ENCODE measurements around the gene MAP1B. TPM values are rescaled to one million over a fixed set of nuclear protein-coding genes. Genes with fewer than 3 reads are reported as not detected.

The MAP1B gene
- total and polyA plus RNA-seq, 2 of the 4 experiments (the other 2 are of a cell fraction) = 41.1 to 183 TPM

- ChIA-PET CTCF (interaction anchor here (1.1 kb wide), 1 partner anchor 109 kb away, joined by 4 read pairs; no protein-coding TSS in a partner anchor), POLR2A (ENCODE audit: unreplicated experiment) (no interaction called here)
- Histone ChIP-seq H2AK9ac (replicated peaks; ENCODE audit: low read depth, low read length, poor library complexity) (no peak overlapping the region), H4K91ac (ENCODE audit: insufficient read depth, low read depth, low read length) (no peak overlapping the region), H3K4me3 (ENCODE audit: insufficient read depth, low read depth, low read length) (no peak overlapping the region), H3K18ac (ENCODE audit: low read depth, low read length) (no peak overlapping the region), H2BK5ac (ENCODE audit: low read depth, low read length, poor library complexity, severe bottlenecking) (no peak overlapping the region), H3K56ac (ENCODE audit: extremely low read depth, insufficient read depth, low read length) (no peak overlapping the region), H2BK15ac (ENCODE audit: low read depth, low read length) (no peak overlapping the region), H3K9ac (ENCODE audit: low read depth, low read length) (no peak overlapping the region), H3K9me3 (ENCODE audit: control insufficient read depth, insufficient read depth, low read length) (no peaks in the 10 kb centered on the region), H3K4ac (ENCODE audit: low read depth, low read length) (no peak overlapping the region), H3K23ac (ENCODE audit: low read depth, low read length) (no peak overlapping the region), H2BK120ac (ENCODE audit: low read depth, low read length) (no peak overlapping the region), H3K36me3 (ENCODE audit: control insufficient read depth, insufficient read depth, low read length) (no peaks in the 10 kb centered on the region; the same call in 1 of the 2 replicates), H4K8ac (ENCODE audit: low read depth in 2 of 2, low read length in 2 of 2) (no peak overlapping the region), H3K14ac (replicated peaks; ENCODE audit: low read depth, low read length) (no peak overlapping the region), H2AK5ac (ENCODE audit: low read depth, low read length) (no peak overlapping the region), H4K5ac (ENCODE audit: low read depth, low read length) (no peak overlapping the region), H3K4me1 (ENCODE audit: control insufficient read depth, insufficient read depth, low read length) (peaks cover 2% of the 10 kb centered on the region; the same call in 1 of the 2 replicates), H3K9me1 (ENCODE audit: insufficient read depth, low read length) (peaks cover 6% of the 10 kb centered on the region; the same call in 1 of the 2 replicates), H3K27me3 (ENCODE audit: control insufficient read depth, insufficient read depth, low read length) (no peaks in the 10 kb centered on the region), H3K79me1 (ENCODE audit: low read depth in 1 of 2, low read length in 2 of 2) (peaks cover 18 to 41% of the 10 kb centered on the region in 2 experiments), H2AFZ (replicated peaks; ENCODE audit: low read length, poor library complexity) (no peak overlapping the region), H4K20me1 (ENCODE audit: insufficient read depth, low read length) (no peaks in the 10 kb centered on the region), H3K4me2 (ENCODE audit: low read depth, low read length) (no peak overlapping the region), H2BK20ac (ENCODE audit: low read depth, low read length) (no peak overlapping the region), H3K27ac (ENCODE audit: insufficient read depth, low read length) (no peak overlapping the region)
- ATAC-seq (ENCODE audit: low read depth) = no peak
- no peak for DNase-seq
- no peak for TF ChIP-seq CHD1 (IDR thresholded peaks at IDR 0.05; ENCODE audit: low read depth, low read length)
- no peak for TF ChIP-seq MAFK (IDR thresholded peaks at IDR 0.05; ENCODE audit: low read depth, low read length)
- TF ChIP-seq USF2 (IDR thresholded peaks at IDR 0.05; ENCODE audit: low read depth, low read length) = no peak
- TF ChIP-seq BHLHE40 (IDR thresholded peaks at IDR 0.05; ENCODE audit: low read depth, low read length) = no peak
- TF ChIP-seq MAZ (IDR thresholded peaks at IDR 0.05; ENCODE audit: borderline replicate concordance, low read depth, low read length) = no peak
- TF ChIP-seq RCOR1 (IDR thresholded peaks at IDR 0.05; ENCODE audit: insufficient replicate concordance, low read length) = no peak
- TF ChIP-seq CTCF (conservative IDR thresholded peaks at IDR 0.05; ENCODE audit: low read depth, low read length) = no peak
- TF ChIP-seq ELK1 (IDR thresholded peaks at IDR 0.05; ENCODE audit: borderline replicate concordance, low read depth, low read length) = no peak
- TF ChIP-seq FOS (IDR thresholded peaks at IDR 0.05; ENCODE audit: low read depth, low read length) = no peak
- no peak for TF ChIP-seq POLR2A (IDR thresholded peaks at IDR 0.05; ENCODE audit: low read depth, low read length)
- TF ChIP-seq MXI1 (IDR thresholded peaks at IDR 0.05; ENCODE audit: borderline replicate concordance, low read depth, low read length) = no peak
- no peak for TF ChIP-seq CEBPB (IDR thresholded peaks at IDR 0.05; ENCODE audit: low read depth, low read length)
- TF ChIP-seq RFX5 (IDR thresholded peaks at IDR 0.05; ENCODE audit: low read depth, low read length) = no peak
- intact Hi-C loops (cut with micrococcal nuclease) = no loop called here
- dilution Hi-C loops (cut with HindIII; ENCODE audit: low sequenced_read_pairs, unreplicated experiment) = no loop called here
- in situ Hi-C loops (cut with MboI; ENCODE audit: low sequenced_read_pairs) = no loop called here
- WGBS, 2 experiments (ENCODE audit: extremely low coverage in 2 of 2, insufficient read length in 1 of 2) = 100% methylated on average over 1 of the region's 5 CpGs; no CpG with 5 or more reads in 1 of the 2 experiments
- BruUV-seq (replicated peaks) = no TSS peak
Measured at GRCh38 chr5:72238712-72239445, 131.6 kb downstream of the MAP1B start.
